Smooth muscle cell (in vitro differentiated cells): ENCODE data around the gene CCNY. TPM values are rescaled to one million over a fixed set of nuclear protein-coding genes. Genes with fewer than 3 reads are reported as not detected.

Experiments used
- DNase-seq: peaks from one replicate; lab custom pipeline; 2025; ENCODE audit not compliant: unreplicated experiment; lab: John Stamatoyannopoulos, UW
- H2AFZ ChIP-seq: fragments of 200-600 bp; sonication (generic); 2 replicates; pipeline ENCODE4 v1.6.0; 2016; ENCODE audit warnings: antibody characterized with exemption, low read depth, mild to moderate bottlenecking
- H3F3A ChIP-seq: fragments of 200-600 bp; sonication (generic); 2 replicates; pipeline ENCODE4 v1.6.0; 2017; ENCODE audit warnings: antibody characterized with exemption, low read depth
- H3K27ac ChIP-seq: fragments of 200-600 bp; sonication (generic); 2 replicates; pipeline ENCODE4 v1.5.1; 2016; ENCODE audit warnings: low read depth, mild to moderate bottlenecking
- H3K27me3 ChIP-seq: fragments of 200-600 bp; sonication (generic); 2 replicates; pipeline ENCODE4 v1.6.1; 2016; ENCODE audit warnings: low read depth, mild to moderate bottlenecking
- H3K36me3 ChIP-seq: fragments of 200-600 bp; sonication (generic); 2 replicates; pipeline ENCODE4 v1.5.1; 2016; ENCODE audit warnings: low read depth
- H3K4me1 ChIP-seq: fragments of 200-600 bp; sonication (generic); 2 replicates; pipeline ENCODE4 v1.5.1; 2016; ENCODE audit warnings: low read depth
- H3K4me2 ChIP-seq: fragments of 200-600 bp; sonication (generic); 2 replicates; pipeline ENCODE4 v1.6.0; 2016; ENCODE audit warnings: mild to moderate bottlenecking
- H3K4me3 ChIP-seq: fragments of 200-600 bp; sonication (generic); 2 replicates; pipeline ENCODE4 v1.5.1; 2016; ENCODE audit warnings: mild to moderate bottlenecking
- H3K79me2 ChIP-seq: fragments of 200-600 bp; sonication (generic); 2 replicates; pipeline ENCODE4 v1.6.0; 2016; ENCODE audit warnings: low read depth, mild to moderate bottlenecking
- H3K9ac ChIP-seq: fragments of 200-600 bp; sonication (generic); 2 replicates; pipeline ENCODE4 v1.6.0; 2016; ENCODE audit warnings: low read depth
- H3K9me3 ChIP-seq: fragments of 200-600 bp; sonication (generic); replicated peaks from 2 replicates; pipeline ENCODE4 v1.5.1; 2016; ENCODE audit warnings: low read depth
- H4K20me1 ChIP-seq: fragments of 200-600 bp; sonication (generic); 2 replicates; pipeline ENCODE4 v1.6.0; 2016; ENCODE audit warnings: low read depth
- CTCF ChIP-seq: fragments of 200-600 bp; sonication (generic); IDR thresholded peaks from 2 replicates; pipeline ENCODE4 v1.5.1; 2017; ENCODE audit warnings: borderline replicate concordance, mild to moderate bottlenecking, antibody characterized with exemption; ENCODE audit not compliant: insufficient read depth, poor library complexity, severe bottlenecking
- WGBS: methylation state at CpG from one replicate; pipeline ENCODE4 v1.1.7; 2016; ENCODE audit warnings: low lambda C conversion rate; 5-methylcytosine and 5-hydroxymethylcytosine counted together
- polyA plus RNA-seq: library from polyadenylated mRNA; unstranded; fragments of >200 nt; fragmentation: Nextera tagmentation; extraction: Ambion mirVana; gene quantifications from 2 replicates; pipeline ENCODE4 v1.2.1, GENCODE V29; 2016
- total RNA-seq: library from RNA; depleted of rRNA; stranded (reverse); fragments of >200 nt; gene quantifications from 2 replicates; pipeline ENCODE4 v1.2.3, GENCODE V29; 2014

The CCNY gene
- total and polyA plus RNA-seq, 2 experiments from 2014 or later = 46.9 to 57.5 TPM

- WGBS = 83% methylated on average over 5 of the region's 5 CpGs
- Histone ChIP-seq H3K4me3 (no peak overlapping the region), H3K4me1 (peaks cover 57% of the 10 kb centered on the region), H3K36me3 (no peaks in the 10 kb centered on the region), H3K79me2 (peaks cover 83% of the 10 kb centered on the region), H3K9ac (no peak overlapping the region), H3K27me3 (no peaks in the 10 kb centered on the region), H3F3A (peaks cover 4% of the 10 kb centered on the region), H3K27ac (no peak overlapping the region), H2AFZ (no peak overlapping the region), H3K4me2 (no peak overlapping the region), H3K9me3 (no peaks in the 10 kb centered on the region), H4K20me1 (peaks cover 95% of the 10 kb centered on the region)
- DNase-seq = no peak
- TF ChIP-seq CTCF = no peak
These were observed 126.2 kb downstream of the CCNY start for GRCh38 chr10:35462491-35462934.

- Histone ChIP-seq H3K4me2 (no peak overlapping the region), H3F3A (peaks cover 4% of the 10 kb centered on the region), H3K9ac (no peak overlapping the region), H3K27ac (no peak overlapping the region), H3K27me3 (no peaks in the 10 kb centered on the region), H3K9me3 (no peaks in the 10 kb centered on the region), H4K20me1 (peaks cover 98% of the 10 kb centered on the region), H3K36me3 (no peaks in the 10 kb centered on the region), H3K4me1 (peaks cover 54% of the 10 kb centered on the region), H3K4me3 (no peak overlapping the region), H2AFZ (no peak overlapping the region), H3K79me2 (peaks cover 91% of the 10 kb centered on the region)
- WGBS = 55% methylated on average over 3 of the region's 3 CpGs
- no peak for DNase-seq
- TF ChIP-seq CTCF = no peak
These were observed 127.0 kb downstream of the CCNY start for GRCh38 chr10:35463105-35463867.

GRCh38 chr10:35463878-35464277, 127.6 kb downstream of the CCNY start:
- 71% methylated on average over 3 of the region's 3 CpGs for WGBS
- H3K79me2 ChIP-seq = peaks cover 91% of the 10 kb centered on the region
- H3K4me1 ChIP-seq = peaks cover 48% of the 10 kb centered on the region
- DNase-seq = no peak
- no peak for TF ChIP-seq CTCF
- no peaks in the 10 kb centered on the region for H3K36me3 ChIP-seq
- no peaks in the 10 kb centered on the region for H3K27me3 ChIP-seq
- peaks cover 98% of the 10 kb centered on the region for H4K20me1 ChIP-seq
- no peak overlapping the region for H2AFZ ChIP-seq
- no peak overlapping the region for H3K9ac ChIP-seq
- H3K4me3 ChIP-seq = no peak overlapping the region
- H3K4me2 ChIP-seq = no peak overlapping the region
- no peaks in the 10 kb centered on the region for H3K9me3 ChIP-seq
- peaks cover 4% of the 10 kb centered on the region for H3F3A ChIP-seq
- H3K27ac ChIP-seq = no peak overlapping the region
